K562 (cell line): Measurements from ENCODE around the gene ASIC3. TPM values are rescaled to one million over a fixed set of nuclear protein-coding genes. Genes with fewer than 3 reads are reported as not detected.

Experiments
- ATAC-seq: fragments of 200-7000 bp; cut with Tn5 transposase; 3 replicates; pipeline ENCODE4 v1.9.1; 2020; ENCODE audit warnings: moderate library complexity
- BruUV-seq: library from RNA; stranded (reverse); fragments of 400-500 nt; replicated peaks from 2 replicates; lab custom pipeline; 2021; lab: Mats Ljungman, UMichigan
- CTCF ChIA-PET: fragments of 300-600 bp; formaldehyde crosslinking; extraction: SDS; loops from one replicate; lab custom pipeline; 2021; ENCODE audit warnings: low intra/inter-chr PET ratio; lab: Yijun Ruan, JAX
- POLR2A ChIA-PET: fragments of 300-600, 350-650 bp; sonication (Branson Sonifier 250); formaldehyde crosslinking; extraction: SDS; loops from one replicate; lab custom pipeline; 2021; ENCODE audit warnings: antibody characterized with exemption, inconsistent platforms; lab: Yijun Ruan, JAX
- DNase-seq, 4 experiments: peaks; one replicate each; pipeline versions ENCODE4 v3.0.0 to v3.0.0-alpha.2; 2011 to 2018; ENCODE audit warnings: low spot score in 3 of 4, mixed read lengths in 3 of 4; ENCODE audit errors: extremely low read depth in 1 of 4
- FAIRE-seq: peaks from 2 replicates; lab custom pipeline; 2011; peaks lifted over from hg19 to GRCh38; lab: Jason Lieb, UNC
- H2AFZ ChIP-seq: 2 replicates; pipeline ENCODE4 v1.6.0; 2011; ENCODE audit warnings: low read depth, low read length, control low read depth, inconsistent platforms
- H3K27ac ChIP-seq: fragments of 200-600 bp; 3 replicates; pipeline ENCODE4 v1.8.0; 2011; ENCODE audit warnings: low read depth, mild to moderate bottlenecking, control low read depth, inconsistent platforms, low read length, moderate library complexity, mixed read lengths; ENCODE audit errors: extremely low read depth
- H3K27me3 ChIP-seq, 2 experiments: fragments of 300-600 bp in 1 of 2; 2 replicates in 1 of 2; 3 replicates in 1 of 2; pipeline versions ENCODE4 v1.6.0 to v1.8.0; 2011; ENCODE audit warnings: inconsistent platforms in 2 of 2, low read length in 2 of 2, mild to moderate bottlenecking in 1 of 2, mixed read lengths in 1 of 2, moderate library complexity in 1 of 2; ENCODE audit not compliant: control insufficient read depth in 2 of 2, insufficient read depth in 2 of 2
- H3K36me3 ChIP-seq: fragments of 300-600 bp; 3 replicates; pipeline ENCODE4 v1.8.0; 2011; ENCODE audit warnings: mild to moderate bottlenecking, low read length, inconsistent platforms; ENCODE audit not compliant: control insufficient read depth, insufficient read depth
- H3K4me1 ChIP-seq, 2 experiments: fragments of 200-600 bp in 1 of 2; replicated peaks in 1 of 2; 2 replicates in 1 of 2; 3 replicates in 1 of 2; pipeline versions ENCODE4 v1.5.1 to v1.8.0; 2011; ENCODE audit warnings: inconsistent platforms in 2 of 2, low read length in 2 of 2, mild to moderate bottlenecking in 1 of 2, mixed read lengths in 1 of 2, moderate library complexity in 1 of 2; ENCODE audit not compliant: control insufficient read depth in 2 of 2, insufficient read depth in 2 of 2
- H3K4me2 ChIP-seq: 2 replicates; pipeline ENCODE4 v1.6.1; 2011; ENCODE audit warnings: low read length, control low read depth, inconsistent platforms, mixed read lengths; ENCODE audit not compliant: insufficient read depth
- H3K4me3 ChIP-seq: fragments of 200-600 bp; sonication (generic), shearing (Covaris generic); 2 replicates; pipeline ENCODE4 v1.5.1; 2016; ENCODE audit warnings: control low read depth, inconsistent platforms
- H3K79me2 ChIP-seq: fragments of 200-600 bp; 3 replicates; pipeline ENCODE4 v1.8.0; 2011; ENCODE audit warnings: low read length, inconsistent platforms; ENCODE audit not compliant: control insufficient read depth, insufficient read depth
- H3K9ac ChIP-seq, 2 experiments: 2 replicates each; pipeline versions ENCODE4 v1.6.0 to v1.6.1; 2011; ENCODE audit warnings: low read depth in 2 of 2, low read length in 2 of 2, control low read depth in 1 of 2, inconsistent platforms in 1 of 2, mild to moderate bottlenecking in 1 of 2, mixed read lengths in 1 of 2; ENCODE audit not compliant: insufficient read depth in 1 of 2
- H3K9me1 ChIP-seq: one replicate; pipeline ENCODE4 v1.6.0; 2011; ENCODE audit warnings: inconsistent platforms, mild to moderate bottlenecking, low read length, moderate library complexity; ENCODE audit not compliant: control insufficient read depth, insufficient read depth
- H3K9me3 ChIP-seq: replicated peaks from 2 replicates; pipeline ENCODE4 v1.5.1; 2011; ENCODE audit warnings: low read depth, low read length, inconsistent platforms; ENCODE audit not compliant: control insufficient read depth, insufficient read depth
- H4K20me1 ChIP-seq: replicated peaks from 2 replicates; pipeline ENCODE4 v1.6.1; 2011; ENCODE audit warnings: low read length, inconsistent platforms, mixed read lengths; ENCODE audit not compliant: control insufficient read depth, insufficient read depth
- CHD7 ChIP-seq: fragments of 200-600 bp; sonication (generic); IDR thresholded peaks from one replicate; pipeline ENCODE4 v1.6.1; 2012; ENCODE audit warnings: mild to moderate bottlenecking, low read depth, low read length, inconsistent platforms
- ELK1 ChIP-seq: sonication (generic); formaldehyde crosslinking; IDR thresholded peaks from 2 replicates; pipeline ENCODE4 v1.8.1; 2022; ENCODE audit warnings: missing genetic modification reagents
- HMGN3 ChIP-seq: IDR thresholded peaks from 2 replicates; pipeline ENCODE4 v1.6.1; 2011; ENCODE audit warnings: borderline replicate concordance, low read depth, mild to moderate bottlenecking, mixed read lengths, low read length; ENCODE audit not compliant: insufficient read length; ENCODE audit errors: extremely low read depth
- HNRNPUL1 ChIP-seq: fragments of 200-400 bp; formaldehyde crosslinking; IDR thresholded peaks from 2 replicates; pipeline ENCODE4 v1.6.1; 2017; ENCODE audit warnings: low read length
- TEAD1 ChIP-seq, 2 experiments: fragments of 450-650 bp in 1 of 2; sonication (generic) in 1 of 2; formaldehyde crosslinking; IDR thresholded peaks; 2 replicates each; pipeline versions ENCODE4 v1.4.0 to v1.8.0; 2020 to 2022; ENCODE audit warnings: mild to moderate bottlenecking in 2 of 2, missing genetic modification reagents in 1 of 2
- ZKSCAN1 ChIP-seq: fragments of 150-350 bp; IDR thresholded peaks from 2 replicates; pipeline ENCODE4 v1.6.1; 2016; ENCODE audit warnings: low read depth, low read length
- ZKSCAN8 ChIP-seq: fragments of 200-800 bp; sonication (Bioruptor generic); IDR thresholded peaks from 2 replicates; pipeline ENCODE4 v1.6.1; 2016; ENCODE audit warnings: missing genetic modification characterization, missing compliant biosample characterization
- WGBS: fragments of 100-300 bp; shearing (Covaris generic); methylation state at CpG from one replicate; pipeline ENCODE4 v1.1.6; 2016; ENCODE audit warnings: low coverage, mixed read lengths; ENCODE audit not compliant: insufficient coverage; ENCODE audit errors: missing lambda C conversion rate; 5-methylcytosine and 5-hydroxymethylcytosine counted together
- in situ Hi-C: fragments of 300-500 bp; cut with MboI; formaldehyde crosslinking; loops from 4 replicates; pipeline ENCODE4 v1.15.0; 2018; ENCODE audit warnings: inconsistent platforms, mixed read lengths
- intact Hi-C: fragments of 100-400 bp; cut with micrococcal nuclease; formaldehyde crosslinking; loops from 2 replicates; pipeline ENCODE4 v1.14.2; 2022
- polyA plus RNA-seq, 8 experiments: library from polyadenylated mRNA; depleted of rRNA in 4 of 8; stranded (reverse) in 5 of 8; unstranded in 3 of 8; fragments of >200 nt; fragmentation: Nextera tagmentation in 2 of 8; fragmentation: Illumina TruSeq in 1 of 8; extraction: Ambion mirVana in 2 of 8; extraction: Trizol in 1 of 8; gene quantifications; 2 replicates each; pipeline versions ENCODE4 v1.2.1 to v1.2.3, GENCODE V29; 2011 to 2014; ENCODE audit warnings: inconsistent platforms in 1 of 8, missing spikeins in 1 of 8
- total RNA-seq, 7 experiments: library from RNA; depleted of rRNA in 6 of 7; stranded (reverse); fragments of >200 nt in 6 of 7; fragmentation: Illumina TruSeq in 2 of 7; extraction: Trizol in 2 of 7; gene quantifications; 2 replicates each; pipeline versions ENCODE4 v1.2.1 to v1.2.3, GENCODE V29; 2011 to 2021; ENCODE audit warnings: low replicate concordance in 1 of 7

The ASIC3 gene
- total and polyA plus RNA-seq, 9 of the 15 experiments (the other 6 are each of a cell fraction or from before 2014, with no cell fraction given): 0.11 to 5.0 (median 0.87) TPM

- TF ChIP-seq TEAD1 (CRISPR knock-in tag; IDR thresholded peaks at IDR 0.05): no peak
- no peak for TF ChIP-seq ELK1 (CRISPR knock-in tag)
- TF ChIP-seq HMGN3: no peak
- TF ChIP-seq ZKSCAN8 (CRISPR knock-in tag): 0 out of 2 replicates have a peak, but pooled peaks have one; percentile 19
Measured at GRCh38 chr7:151009327-151010036, 38.8 kb upstream of the ASIC3 start (continued).

GRCh38 chr7:151010037-151010306 is 38.4 kb upstream of the ASIC3 start:
- no TSS peak for BruUV-seq
- Histone ChIP-seq H3K27me3 (no peaks in the 10 kb centered on the region; a peak in 1 of 5 replicates), H3K4me2 (peak overlapping the region; percentile 100), H3K9me3 (no peaks in the 10 kb centered on the region), H3K9me1 (no peaks in the 10 kb centered on the region), H3K79me2 (peaks cover 45% of the 10 kb centered on the region), H3K9ac (peak overlapping the region; percentile 77 to 94), H3K36me3 (peaks cover 32% of the 10 kb centered on the region; the same call in 2 of the 3 replicates), H3K4me3 (peak overlapping the region; percentile 57), H3K4me1 (peaks cover 42 to 76% of the 10 kb centered on the region in 2 experiments), H4K20me1 (no peaks in the 10 kb centered on the region), H2AFZ (peak overlapping the region; percentile 92), H3K27ac (peak overlapping the region; percentile 85)
- no peak for DNase-seq
- ChIA-PET CTCF (interaction anchor here (0.9 to 3.5 kb wide), 3 partner anchors 43 to 101 kb away, joined by 3 to 15 read pairs (median 5); no protein-coding TSS in a partner anchor), POLR2A (interaction anchor here (0.6 to 8.4 kb wide), 13 partner anchors 12 to 689 kb away, joined by 3 to 146 read pairs (median 4); partner anchors contain the start of genes ABCB8, ATG9B and FASTK)
- no peak for FAIRE-seq
- WGBS: 11% methylated on average over 7 of the region's 7 CpGs
- intact Hi-C loops (loop anchor here (10.0 kb wide), 1 partner anchor 165 kb away; no protein-coding TSS in a partner anchor), in situ Hi-C loops (no loop called here)
- ATAC-seq: no peak; the same call in 1 of the 3 replicates
- TF ChIP-seq CHD7 (no peak), ZKSCAN1 (no peak), HNRNPUL1 (no peak)
